ENCODE data around the gene PARD3.

Gene PARD3

DNA sequence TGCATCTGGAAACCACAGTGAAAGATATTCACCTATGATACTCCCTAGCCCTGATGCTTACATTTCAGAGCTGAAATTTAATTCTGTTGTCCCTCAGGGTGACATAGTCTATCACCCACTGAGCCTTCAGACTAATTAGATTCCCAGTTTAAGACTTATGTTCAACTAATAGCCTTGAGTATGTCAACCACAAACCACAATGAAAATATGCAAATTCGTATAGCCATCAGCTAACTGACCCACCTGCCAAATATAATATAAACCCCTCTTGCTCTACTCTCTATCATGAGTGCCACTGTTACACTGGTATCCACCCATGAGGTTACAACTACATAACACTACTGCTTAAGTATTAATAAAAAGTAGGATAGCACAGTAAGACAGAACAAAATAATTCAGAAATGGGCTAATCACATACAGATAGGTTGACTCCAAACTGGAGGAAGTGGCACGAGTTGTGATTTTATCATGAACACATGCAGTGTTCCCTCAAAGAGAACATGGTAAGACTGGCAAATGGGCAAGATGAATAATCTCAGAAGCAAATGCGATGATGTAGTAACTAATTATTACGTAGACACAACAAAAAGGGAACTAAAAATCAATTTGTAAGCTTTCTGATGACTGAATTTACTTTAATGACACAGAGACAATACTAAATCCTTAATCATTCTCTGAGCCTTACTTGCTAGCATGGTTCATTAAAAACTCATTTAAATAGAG, 290.6 kb downstream of the PARD3 start:
- no peak for DNase-seq

DNA sequence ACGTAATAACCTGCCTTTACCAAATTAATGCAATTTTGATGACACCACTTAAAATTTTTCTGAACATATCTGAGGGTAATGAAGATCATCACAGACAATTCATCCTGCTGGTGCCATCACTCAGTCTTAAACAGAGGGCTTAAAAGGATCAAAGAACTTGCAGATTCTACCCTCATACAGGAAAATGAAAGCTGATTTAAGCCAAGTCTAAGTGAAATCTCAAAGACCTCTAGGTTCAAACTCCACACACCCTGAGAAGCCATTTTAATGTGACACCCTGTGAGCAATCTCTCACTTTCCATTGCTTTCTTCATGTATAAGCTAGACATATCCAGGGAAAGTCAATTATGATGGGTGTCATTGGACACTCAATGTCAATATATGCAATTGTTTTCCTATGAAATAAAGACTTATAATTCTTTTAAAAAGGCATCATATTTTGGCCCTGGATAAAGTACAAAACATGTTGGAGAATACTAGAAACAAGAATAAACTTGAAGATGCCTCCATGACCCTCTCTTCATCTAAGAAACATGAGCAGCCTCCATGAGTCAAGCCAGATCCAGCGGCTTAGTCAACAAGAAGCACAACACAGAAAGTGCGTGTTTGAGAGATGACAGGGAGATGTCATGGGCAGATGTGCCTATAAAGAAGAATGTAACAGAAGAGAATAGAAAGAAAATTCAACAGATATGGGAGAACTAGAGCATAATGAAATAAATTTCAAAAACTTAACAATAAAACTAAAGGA, 291.9 kb downstream of the PARD3 start:
- DNase-seq = no peak

DNA sequence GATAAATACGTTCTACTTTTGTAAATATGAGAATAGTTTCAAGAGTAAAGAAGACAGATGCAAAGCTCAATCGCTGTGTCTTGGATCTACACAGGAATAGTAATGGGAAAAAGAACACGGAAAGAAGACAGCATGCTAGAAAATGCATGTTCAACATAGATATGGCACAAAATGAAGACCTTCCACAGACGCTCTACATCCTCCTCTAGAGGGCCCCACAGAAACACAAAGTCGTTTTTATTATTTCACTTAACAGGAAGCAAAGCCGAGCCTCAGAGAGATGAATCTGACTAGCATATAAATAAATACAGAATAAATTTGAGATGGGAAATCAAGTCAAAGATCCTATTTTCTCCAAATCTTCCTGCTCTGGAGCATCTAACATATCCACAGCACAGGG, 292.6 kb downstream of the PARD3 start:
- no peak for DNase-seq

DNA sequence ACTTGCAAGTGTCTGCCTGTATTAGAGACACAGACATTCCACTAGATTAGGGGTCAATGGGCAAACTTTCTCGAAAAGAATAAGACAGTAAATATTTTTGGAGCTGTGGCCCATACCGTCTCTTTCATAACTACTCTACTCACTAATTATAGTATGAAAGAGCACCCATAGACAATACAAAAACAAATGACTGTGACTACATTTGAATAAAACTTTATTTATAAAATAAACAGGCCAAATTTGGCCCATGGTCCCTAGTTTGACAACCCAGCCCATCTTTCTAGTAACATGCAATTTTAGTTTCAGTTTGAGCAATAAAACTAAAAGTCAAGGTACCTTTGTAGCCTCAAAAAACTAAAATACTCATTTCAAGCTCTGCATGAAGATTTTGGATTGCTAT, 294.6 kb downstream of the PARD3 start:
- DNase-seq = no peak

DNA sequence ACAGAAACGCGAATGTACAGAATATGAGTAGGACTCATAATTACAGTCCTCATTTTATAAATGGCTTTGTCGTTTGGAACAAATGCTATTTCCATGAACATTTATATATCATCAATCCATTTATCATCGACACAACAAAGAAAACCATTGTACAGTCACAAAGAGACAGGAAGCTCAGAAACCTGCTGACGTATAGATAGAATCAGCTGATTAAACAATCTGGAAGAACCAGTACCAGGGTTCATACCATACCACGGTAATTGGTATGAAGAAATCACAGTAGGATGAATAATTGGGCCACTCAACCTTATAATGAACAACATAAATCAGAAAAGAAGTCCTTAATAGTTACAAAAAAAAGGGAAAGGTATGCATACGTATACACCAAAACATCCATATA, 295.0 kb downstream of the PARD3 start:
- no peak for DNase-seq

DNA sequence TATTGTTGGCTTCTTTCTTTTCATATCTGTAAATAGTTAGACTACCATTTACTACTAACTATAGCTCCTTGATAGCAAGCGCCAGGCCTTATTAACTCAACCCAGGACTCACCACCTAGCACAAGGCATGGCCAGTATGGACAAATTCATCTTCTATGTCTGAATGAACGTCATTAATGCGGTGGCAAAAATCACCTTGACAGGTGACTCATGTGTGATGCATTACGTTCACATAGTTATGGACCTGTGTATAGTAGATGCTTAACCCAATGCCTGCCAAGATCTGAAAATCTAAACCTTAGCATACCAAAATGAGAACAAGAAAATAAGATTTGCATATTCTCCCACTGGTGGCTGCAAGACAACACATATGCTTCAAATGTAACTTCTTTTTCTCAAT, 300.8 kb downstream of the PARD3 start:
- DNase-seq = no peak

DNA sequence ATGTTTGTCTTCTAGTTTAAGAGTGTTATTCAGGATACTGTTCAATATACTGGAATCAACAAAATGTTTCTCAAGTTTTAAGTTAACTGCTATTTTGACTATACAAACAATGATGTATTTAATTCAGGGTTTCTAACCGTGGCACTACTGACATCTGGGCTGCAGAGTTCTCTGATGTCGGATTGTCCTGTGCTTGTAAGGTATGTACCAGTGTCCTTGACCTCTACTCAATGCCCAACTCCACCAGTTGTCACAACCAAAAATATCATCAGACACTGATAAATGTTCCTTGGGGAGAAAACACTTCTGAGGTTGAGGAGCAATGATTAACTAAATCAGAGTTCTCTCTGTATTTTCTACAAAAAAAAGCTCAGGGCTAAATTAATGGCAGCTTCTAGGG, 301.5 kb downstream of the PARD3 start:
- DNase-seq = no peak

DNA sequence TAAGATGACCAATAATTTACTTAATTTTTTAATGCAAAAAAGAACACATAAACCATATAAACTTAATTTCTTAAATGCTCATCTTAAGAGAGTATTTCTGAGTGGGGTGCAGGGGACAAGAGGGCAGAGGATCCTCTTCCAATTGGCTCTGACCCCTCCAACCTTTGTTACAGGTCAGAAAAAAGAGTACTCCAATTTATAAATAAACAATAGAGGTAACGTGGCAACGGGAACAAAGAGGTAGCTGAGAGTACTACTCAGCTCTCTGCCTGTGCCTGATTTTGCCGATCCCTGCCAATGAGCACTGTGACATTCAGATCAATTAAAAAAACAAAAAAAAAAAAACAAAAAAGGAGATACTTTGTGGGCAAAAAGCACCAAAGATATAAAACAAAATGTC, 307.9 kb downstream of the PARD3 start:
- DNase-seq = no peak

DNA sequence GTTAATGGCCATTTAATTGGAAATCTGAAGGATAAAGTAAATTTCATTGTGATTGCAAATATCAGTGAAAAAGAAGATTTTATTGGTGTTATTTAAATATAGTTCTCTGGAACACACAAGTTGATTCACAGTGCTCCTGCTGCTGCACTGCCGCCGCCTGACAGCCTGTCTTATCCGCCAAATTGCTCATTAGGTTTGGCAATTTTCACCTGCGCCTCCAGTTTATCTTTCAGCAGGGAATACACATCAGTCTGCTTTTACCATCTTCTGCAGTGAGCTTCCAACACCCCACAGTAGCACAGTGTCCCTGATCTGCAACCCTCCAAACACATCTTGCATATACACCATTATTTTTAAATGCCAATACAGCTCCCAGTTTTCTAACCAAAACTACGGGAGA, 308.3 kb downstream of the PARD3 start:
- DNase-seq = no peak

DNA sequence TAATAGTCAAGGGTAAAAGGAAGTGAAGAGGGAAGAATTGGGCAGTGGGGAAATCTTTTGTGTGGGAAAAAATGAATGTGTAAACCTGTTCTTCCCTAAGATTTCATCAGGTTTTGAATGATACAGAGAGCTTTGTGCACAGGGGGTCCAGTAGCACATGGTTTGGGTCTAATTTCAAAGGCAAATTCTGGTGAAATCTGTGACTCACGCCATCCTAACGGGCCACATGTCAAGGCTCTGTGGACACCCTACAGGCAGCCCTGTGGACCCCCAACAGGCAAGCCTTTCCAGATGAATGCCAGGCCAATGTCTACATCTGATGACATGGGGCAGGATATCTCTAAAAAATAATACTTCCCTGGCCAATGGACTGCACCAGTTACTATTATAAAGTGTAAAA, 309.8 kb downstream of the PARD3 start:
- DNase-seq = no peak

DNA sequence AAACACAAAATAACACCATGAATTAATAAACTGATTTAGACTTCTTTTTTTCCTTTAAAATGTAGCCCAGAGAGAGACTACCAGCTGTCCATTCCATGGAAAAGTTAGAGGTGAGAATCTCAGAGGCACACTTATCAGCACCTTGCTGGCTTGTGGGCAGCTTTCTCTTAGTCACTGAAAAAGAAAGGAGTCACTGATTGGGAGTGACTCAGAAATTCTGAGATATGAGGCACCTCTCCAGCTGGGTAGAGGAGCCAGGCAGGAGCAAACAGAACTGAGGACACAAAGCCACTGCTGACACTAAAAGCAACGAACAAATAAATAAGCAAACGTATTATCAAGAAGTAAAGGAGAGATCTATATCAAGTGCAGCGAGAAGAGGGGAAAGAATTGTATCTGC, 310.6 kb downstream of the PARD3 start:
- DNase-seq = no peak

DNA sequence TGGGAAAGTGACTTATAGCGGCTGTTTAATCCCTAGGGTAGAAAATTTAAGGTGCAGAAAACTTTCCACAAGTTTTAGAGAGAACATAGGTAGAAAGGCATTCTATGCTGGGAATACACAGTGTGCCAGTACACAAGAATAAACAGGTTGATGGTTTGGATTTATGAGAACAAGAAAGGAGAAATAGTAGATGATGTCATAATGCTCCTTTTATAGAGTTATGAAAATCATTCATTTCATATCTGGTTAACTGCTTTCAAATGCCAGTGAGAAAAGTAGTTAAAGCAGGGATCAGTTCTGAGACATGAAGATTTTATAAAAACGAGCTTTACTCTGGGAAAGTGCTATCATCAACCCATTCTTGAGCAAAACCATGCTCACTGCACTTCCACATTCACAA, 311.4 kb downstream of the PARD3 start:
- no peak for DNase-seq

DNA sequence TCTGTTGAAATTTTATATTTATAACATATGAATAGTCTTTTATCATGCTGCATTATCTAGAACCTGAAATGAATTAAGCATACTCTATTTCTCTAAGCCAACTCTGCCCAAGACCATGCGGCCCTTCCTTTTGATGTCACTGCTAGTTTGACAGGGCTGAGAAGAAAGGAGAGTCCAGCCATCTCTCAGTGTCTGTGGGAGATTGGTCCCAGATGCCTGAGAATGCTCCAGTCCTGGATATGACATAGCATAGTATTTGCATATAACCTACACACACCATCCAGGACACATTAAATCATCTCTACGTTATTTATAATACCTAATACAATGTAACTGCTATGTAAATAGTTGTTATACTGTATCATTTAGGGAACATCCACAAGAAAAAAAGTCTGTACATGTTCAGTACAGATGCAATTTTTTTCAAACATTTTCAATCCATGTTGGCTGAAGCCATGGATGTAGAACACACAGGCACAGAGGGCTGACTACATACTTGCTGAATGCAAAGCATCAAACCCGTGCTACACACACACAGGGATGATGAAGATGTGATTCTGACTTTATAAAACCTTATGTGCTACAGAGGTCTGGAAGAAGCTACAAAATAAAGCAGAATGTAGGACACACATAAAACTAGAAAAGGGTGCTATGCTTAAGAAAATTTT, 315.4 kb downstream of the PARD3 start:
- DNase-seq = no peak

DNA sequence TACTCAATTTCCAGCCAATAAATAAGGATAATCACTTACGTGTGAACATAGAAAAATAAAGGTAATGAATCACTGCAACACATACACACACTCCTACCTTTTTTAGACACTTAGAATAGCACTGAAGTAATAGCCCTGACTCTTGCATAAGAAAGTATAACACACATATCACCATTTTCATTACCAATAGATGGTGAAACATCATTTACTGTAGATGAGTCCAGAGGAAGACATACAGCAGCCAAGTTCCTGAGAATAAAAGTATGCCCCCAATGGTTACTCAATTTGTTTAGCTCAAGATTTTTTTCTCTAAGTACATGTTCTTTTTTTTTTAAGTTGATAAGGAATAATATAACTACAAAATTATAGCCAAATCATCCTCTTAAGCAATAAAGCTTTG, 316.3 kb downstream of the PARD3 start:
- DNase-seq = no peak

DNA sequence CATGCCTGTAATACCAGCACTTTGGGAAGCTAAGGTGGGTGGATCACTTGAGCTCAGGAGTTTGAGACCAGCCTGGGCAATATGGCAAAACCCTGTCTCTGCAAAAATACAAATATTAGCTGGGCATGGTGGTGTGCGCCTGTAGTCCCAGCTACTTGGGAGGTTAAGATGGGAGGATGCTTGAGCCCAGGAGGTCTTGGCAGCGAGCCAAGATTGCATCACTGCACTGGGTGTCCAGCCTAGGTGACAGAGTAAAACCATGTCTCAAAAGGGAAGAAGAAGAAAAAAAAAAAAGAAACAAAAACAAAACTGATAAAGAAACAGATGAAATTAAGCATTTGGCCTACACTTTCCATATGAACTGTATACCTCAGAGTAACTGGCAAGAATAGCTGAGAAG, 319.2 kb downstream of the PARD3 start:
- DNase-seq = no peak

DNA sequence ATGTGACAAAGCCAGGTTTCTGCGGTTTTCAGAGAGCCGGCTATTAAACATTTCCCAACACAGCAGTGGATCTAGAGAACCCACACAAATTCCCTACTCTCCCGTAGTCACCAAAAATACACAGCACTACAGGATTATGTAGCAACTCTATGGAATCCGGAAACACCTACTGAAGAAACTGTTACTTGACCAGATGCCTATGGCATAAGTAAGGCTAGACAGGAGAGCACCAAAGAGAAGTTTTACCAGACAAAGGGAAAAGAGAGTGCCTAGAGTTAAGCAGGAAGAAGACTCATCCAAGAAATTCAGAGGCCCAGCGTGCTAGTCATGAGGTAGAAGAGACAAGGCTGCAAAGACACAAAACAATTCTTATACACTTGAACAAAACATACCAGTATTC, 321.1 kb downstream of the PARD3 start:
- DNase-seq = no peak

DNA sequence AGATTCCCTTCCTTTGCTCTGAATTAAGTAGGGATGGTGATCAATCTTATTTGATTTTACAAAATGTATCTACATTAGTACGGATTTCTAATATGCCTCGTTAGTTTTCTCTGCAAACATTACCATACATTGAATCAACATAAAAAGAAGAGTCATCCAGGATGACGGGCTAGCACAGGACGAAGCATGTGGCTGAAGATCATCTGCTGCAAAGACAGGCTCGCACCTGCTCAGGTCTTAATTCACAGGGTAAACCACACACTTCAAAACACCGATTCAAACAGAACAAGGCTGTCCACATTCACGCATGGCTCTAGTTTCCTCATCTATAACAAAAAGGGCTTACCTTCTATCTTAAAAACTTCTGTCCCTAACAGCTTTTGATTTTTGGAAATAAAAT, 323.0 kb downstream of the PARD3 start:
- DNase-seq = no peak

DNA sequence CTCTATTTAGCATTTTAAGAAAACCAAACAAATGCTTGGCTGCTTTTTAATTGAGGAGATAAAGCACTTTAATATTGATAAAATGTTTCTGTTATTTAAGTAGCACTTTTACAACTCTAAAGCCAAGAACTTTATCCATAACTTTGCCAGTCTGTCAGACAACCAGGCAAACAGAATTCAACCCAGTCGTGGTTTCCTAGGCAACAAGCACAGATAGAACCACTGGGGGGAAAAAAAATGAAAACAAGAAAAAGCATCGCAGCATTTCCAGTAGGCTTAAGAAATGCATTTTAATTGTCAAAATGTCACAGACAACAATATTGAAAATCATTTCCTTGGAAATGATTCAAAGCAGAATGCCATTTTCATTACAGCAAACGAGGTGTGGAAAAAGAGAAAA, 323.4 kb downstream of the PARD3 start:
- no peak for DNase-seq

DNA sequence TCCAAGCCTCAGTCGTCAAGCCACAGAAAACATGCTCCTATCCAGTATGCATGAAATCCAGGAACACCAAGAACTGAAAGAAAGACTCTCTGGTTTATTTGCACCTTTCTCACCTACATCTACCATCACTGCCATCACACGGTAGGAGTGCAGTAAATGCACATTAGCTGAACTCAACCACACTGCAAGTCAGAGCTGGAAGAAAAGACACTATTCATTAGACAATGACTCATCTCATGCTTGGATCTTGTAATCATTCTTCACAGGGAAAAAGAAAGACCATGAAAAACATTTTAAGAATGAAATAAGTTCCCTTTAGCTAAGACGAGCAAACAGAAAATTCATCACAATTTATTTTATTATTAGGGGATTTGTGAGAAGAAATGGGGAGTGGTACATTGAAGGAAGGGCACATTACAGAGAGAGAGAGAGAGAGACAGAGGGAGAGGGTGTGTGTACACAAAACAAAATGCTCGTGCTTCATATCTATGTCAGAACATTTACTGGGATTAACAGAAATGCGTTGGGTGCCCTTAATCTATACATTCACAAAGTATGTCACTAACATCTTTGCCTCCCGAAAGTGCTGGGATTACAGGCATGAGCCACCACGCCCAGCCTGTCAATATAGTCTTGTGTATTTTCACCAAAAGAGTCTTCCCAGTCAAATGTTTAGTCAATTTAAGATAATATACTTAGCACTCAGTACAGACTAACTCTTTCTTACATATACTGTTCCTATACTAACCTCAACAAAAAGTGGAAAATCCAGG, 324.9 kb downstream of the PARD3 start:
- DNase-seq = no peak

DNA sequence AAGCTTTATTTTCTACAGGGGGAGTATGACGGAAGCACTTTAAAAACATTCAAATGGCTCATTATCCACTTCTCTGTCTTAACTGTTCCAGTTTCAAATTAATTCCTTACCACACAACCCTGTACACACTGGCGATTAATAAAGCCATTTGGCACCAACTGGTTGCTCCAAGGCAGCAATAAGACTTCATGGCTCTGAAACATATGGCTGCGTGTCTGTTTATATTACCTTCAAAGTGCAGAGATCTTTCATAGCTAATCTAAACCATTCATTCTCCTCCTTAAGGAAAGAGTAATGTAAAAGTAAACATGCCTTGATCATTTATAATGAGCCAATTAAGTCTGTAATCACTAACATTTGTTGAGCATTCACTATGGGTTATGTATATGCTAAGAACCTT, 325.7 kb downstream of the PARD3 start:
- DNase-seq = no peak

DNA sequence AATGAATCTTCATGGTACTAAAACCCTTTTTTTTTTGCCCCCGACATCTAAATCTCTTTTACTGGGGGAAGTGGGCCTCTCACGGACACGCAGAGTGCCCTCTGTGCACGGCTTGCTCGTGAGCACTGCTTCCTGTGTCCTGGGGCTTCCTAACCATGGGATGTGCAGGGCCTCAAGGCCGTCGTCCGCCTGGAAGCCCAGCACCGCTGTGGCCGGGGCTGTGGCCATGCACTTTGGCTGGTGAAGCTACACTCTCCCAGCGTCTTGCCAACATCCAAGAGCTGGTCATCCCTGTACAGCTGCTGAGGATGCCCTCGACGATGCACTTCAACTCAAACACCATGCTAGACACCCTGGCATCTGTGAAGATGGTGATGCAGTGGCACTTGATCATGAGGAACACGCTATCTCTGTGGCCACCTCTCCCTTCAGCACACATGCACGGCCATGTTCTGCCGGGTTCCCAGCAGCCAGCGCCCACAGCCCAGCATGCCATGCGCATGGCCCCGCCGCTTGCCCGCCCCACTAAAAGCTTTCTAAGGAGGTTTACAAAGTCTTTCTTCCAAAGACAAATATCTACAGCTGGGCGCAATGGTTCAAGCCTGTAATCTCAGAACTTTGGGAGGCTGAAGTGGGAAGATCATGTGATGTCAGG, 326.5 kb downstream of the PARD3 start:
- no peak for DNase-seq

DNA sequence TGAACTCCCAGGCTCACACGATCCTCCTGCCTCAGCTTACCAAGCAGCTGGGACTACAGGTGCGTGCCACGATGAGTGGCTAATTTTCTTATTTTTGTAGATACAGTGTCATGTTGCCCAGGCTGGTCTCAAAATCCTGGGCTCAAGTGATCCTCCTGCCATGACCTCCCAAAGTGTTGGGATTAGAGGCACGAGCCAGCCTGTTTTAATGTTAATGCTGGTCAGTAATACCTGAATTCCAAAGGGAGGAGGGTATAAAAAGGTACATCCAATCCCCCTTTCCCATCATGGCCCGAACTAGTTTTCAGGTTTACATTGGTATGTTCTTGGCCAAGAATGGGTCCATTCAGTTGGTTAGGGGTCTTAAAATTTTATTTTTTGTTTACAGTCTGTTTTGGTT, 329.1 kb downstream of the PARD3 start:
- no peak for DNase-seq

DNA sequence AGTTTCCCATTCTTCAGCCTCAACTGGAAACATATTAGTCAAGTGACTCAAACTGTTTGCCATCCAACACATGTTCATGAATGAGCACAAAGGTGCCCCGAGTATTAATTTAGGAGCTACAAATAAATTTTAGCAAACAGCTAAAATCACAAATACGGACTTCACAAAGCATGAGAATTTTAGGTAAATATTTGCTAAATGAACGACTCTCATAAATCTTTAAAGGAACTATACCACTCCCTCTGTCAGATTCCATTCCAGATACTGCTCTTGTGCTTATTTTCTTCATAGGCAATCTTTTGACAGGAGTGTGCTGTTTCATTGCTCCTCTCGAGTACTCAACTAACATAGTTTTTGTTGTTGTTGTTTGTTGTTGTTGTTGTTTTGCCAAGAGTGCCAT, 330.9 kb downstream of the PARD3 start:
- no peak for DNase-seq
